DMS79 (cell line): ENCODE data around the gene LSM14B.
A peak's percentile ranks its signal among the peaks of the same experiment; 100 is the strongest.

Experiments
- DNase-seq: peaks from one replicate; lab custom pipeline; 2025; lab: John Stamatoyannopoulos, UW

Gene LSM14B

DNA sequence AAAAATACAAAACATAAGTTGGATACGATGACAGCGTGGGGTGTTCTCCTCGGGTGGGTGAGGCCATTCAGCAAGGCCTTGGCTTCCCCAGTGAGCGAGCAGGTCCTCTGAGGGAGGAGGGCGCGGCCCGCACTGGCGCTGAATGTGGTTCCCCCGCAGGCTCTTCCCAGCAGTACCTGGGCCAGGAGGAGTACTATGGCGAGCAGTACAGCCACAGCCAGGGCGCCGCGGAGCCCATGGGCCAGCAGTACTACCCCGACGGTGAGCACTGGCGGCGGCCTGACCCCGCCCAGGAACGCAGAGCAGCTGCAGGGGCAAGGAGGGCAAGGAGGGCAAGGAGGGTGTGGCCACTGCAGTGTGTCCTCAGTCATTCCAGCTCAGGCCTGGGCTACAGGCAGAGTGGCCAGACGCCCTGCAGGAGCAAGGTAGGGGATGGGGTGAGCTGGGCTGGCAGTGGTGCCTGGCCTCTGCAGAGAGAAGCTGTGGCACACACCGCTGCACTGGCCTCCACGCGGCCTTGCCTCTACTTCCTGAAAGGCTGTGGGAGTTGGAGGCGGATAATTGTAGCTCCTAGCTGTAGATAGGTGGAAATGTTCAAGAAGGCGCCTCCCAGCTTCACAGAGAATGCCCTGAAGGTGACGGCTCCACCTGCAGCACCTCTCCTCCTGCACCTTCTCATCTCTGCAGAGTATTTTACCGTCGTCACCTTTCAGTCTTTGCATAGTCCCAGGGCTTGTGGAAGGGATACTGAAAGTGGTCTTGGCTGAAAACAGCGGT is 41.9 kb downstream of the LSM14B start:
- no peak for DNase-seq

DNA sequence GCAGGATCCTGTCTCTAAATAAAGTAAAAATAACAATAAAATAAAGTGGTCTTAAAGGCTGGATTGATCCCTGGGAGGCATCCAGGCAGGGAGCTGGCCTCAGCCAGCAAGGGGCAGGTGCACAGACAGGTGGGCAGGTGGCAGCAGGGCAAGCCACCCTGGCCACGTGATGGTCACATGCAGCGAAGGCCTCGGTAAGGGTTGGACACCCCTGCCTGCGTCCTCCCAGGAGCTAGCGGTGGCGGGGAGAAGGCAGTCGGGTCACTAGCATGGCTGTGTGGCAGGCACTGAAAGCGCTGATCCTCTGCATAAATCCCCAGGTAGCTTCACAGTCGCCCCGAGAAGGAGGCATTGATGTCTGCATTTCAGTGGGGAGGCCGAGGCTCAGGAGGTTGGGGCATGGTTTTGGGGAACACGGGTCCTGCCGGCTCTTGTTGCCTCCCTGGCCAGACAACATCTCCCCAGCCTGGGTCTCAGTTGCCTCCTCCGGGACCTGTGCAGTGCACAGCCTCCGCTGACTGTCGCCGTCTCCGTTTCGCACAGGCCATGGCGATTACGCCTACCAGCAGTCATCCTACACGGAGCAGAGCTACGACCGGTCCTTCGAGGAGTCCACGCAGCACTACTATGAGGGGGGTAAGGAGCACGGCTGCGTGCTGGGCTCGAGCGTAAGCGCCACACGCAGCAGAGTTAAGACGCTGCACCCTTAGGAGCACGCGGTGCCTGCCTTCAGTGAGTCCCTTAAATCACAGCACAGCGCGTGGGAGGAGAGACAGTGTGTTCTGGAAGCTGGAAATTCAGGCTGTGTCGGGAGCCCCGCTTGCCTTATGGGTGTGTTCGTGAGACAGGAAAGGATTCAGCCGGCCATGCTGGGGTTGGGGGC is 42.8 kb downstream of the LSM14B start:
- no peak for DNase-seq

DNA sequence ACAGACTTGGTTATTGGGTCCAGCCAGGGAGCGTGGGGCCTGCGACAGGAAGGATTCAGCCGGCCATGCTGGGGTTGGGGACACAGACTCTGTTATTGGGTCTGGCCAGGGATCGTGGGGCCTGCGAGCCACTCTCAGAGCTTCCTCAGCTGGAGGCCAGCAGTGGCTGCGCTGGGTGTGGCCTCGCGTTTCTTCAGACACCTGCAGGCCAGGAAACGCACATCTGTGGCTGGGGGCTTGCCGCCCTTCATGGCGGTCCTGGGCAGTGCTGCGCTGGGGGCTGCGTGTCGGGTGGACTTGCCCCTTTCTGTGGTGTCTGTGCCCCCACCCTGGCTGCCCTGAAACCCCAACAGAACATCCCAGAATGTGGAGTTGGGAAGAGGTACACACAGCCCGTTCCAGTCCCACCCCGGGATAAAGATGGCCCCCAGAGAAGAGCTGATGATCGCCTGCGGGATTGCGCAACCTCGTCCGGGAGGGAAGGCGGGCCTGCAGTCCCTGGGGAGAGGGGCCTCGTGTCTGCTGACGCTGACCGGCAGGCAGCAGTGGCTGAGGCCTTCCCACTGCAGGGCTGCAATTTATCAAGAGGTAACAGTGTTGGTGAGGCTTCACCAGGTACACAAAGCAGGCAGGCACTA is 43.6 kb downstream of the LSM14B start:
- no peak for DNase-seq

DNA sequence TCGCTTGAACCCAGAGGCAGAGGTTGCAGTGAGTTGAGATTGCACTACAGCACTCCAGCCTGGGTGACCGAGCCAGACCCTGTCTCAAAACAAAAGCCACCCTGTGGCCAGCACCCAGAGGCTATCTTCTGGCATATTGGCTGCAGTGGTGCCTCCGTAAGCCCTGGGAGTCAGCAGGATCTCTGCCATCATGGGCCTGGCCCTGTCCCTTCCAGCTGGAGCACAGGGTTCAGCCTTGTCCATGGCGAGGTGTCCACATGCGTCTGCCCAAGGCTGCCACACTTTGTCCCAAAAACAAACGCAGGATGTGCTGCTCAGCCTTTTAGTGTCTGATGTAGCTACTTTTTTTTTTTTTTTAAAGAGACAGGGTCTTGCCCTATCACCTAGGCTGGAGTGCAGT is 45.2 kb downstream of the LSM14B start:
- DNase-seq = no peak

DNA sequence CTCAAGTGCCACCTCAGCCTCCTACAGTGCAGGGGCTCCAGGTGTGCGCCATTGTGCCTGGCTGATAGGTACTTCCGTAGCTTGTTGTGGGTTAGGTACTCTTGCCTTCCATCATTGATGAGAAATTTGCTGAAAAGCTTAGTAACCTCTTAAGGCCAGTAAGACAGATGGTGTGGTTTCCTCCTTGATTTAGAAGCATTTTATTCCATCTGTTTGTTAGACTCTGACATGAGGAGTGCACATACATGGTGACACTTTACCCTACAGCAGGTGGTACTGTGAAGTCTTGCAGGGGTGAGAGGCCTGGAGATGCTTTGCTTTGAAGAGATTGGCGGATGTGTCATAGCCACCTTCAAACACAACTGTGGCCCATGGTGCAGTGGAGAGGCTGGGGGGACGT is 45.8 kb downstream of the LSM14B start:
- peak; percentile 22 for DNase-seq

DNA sequence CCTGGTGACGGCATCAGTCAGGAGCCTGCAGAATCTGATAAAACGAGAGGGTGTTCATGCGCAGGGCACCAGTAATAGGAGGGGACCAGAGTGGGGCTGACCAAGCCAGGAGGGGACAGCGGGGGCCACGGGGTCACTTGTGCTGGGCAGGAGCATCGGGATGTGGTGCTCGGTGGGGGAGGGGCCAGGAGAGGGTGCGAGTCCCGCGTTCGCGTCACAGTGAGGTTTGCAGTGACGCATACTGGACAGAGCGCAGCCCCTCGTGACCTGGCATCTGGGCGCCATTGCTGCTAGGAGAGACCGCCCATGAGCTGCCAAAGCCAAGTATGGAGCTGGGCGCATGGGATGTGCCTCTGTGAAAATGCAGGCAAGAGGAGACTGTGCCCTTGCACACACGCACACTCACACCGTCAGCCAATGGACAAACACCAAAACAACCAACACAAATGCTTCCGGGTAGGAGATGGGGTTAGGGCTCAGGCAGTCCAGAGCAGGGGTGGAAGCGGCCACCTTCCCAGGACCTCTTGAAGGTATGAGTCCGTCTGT is 46.7 kb downstream of the LSM14B start:
- DNase-seq = no peak

DNA sequence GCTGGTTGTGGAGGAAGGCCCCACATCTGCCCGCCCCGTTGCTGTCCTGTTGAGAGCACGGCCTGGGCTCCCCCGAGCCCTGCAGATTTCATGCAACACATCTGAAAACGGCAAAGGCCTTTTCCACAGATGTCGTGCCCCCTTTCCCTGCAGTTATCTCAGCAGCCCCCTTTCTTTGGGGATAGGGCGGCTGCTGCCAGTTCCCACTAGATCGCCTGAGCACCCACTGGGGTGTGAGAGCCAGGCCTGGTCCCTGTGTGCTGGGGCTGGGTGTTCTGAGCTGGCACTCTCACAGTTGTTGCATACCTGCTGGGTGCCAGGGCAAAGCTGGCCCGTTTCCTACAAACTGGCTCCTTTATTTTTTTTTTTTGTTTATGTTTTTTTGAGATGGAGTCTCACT is 48.3 kb downstream of the LSM14B start:
- DNase-seq = no peak

DNA sequence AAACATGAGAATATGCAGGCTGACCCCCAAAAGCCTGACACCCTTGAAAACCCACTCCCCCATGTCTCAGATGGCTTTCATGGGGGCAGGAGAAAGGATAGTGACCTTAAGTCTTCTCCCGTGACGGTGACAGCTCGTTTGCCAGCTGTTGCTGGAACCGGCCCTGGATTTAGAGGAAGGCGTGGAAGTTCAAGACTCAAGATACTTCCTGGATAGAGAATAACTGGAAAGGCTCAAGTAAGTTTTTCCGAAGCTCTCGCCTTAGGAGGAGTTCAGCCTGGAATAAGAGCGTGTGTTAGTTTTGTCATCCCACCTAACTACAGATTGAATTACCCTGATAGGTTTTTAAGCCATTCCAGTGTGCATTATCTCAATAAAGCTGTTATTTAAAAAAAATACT is 49.0 kb downstream of the LSM14B start:
- DNase-seq = no peak

DNA sequence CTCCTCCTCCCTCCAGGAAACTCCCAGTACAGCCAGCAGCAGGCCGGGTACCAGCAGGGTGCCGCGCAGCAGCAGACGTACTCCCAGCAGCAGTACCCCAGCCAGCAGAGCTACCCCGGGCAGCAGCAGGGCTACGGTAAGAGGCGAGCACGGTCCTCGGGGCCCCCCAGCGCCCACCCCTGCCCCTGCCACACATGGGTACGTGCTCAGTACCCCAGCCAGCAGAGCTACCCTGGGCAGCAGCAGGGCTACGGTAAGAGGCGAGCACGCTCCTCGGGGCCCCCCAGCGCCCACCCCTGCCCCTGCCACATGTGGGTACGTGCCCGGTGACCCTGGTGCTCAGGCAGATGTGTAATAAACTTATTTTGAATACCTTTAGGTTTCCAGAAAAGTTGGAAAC is 50.4 kb downstream of the LSM14B start:
- no peak for DNase-seq

DNA sequence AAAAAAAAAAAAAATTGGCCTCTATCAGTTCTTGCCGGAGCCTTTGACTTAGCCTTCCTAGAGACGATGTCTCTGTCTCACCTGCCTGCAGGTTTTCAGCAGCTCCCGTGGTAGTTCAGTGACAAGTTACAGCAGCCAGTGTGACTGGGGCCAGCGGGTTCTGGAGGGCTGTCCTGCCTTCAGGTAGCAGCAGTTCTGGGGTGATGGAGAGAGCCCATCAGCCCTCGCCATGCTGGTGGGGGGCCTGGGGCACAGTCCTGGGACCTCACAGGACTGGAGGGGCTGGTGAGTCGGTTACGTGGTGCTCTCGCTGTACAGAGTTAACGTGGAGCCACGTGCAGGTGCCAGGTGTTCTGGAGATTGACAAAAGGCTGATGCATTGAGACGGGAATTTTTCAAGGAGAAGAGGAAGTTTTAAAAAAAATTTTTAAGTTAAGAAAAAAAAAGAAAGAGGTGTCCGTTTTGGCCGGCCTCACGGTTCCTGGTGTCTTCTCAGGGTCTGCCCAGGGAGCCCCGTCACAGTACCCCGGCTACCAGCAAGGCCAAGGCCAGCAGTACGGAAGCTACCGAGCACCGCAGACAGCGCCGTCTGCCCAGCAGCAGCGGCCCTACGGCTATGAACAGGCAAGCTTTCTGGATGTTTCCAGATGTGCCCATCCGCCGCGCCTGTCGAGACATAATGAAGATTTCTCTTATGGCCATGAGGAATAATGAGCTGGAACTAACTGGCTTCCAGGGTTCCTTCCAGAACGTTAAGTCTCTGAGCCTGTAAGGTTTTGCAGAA is 51.9 kb downstream of the LSM14B start:
- DNase-seq = no peak

DNA sequence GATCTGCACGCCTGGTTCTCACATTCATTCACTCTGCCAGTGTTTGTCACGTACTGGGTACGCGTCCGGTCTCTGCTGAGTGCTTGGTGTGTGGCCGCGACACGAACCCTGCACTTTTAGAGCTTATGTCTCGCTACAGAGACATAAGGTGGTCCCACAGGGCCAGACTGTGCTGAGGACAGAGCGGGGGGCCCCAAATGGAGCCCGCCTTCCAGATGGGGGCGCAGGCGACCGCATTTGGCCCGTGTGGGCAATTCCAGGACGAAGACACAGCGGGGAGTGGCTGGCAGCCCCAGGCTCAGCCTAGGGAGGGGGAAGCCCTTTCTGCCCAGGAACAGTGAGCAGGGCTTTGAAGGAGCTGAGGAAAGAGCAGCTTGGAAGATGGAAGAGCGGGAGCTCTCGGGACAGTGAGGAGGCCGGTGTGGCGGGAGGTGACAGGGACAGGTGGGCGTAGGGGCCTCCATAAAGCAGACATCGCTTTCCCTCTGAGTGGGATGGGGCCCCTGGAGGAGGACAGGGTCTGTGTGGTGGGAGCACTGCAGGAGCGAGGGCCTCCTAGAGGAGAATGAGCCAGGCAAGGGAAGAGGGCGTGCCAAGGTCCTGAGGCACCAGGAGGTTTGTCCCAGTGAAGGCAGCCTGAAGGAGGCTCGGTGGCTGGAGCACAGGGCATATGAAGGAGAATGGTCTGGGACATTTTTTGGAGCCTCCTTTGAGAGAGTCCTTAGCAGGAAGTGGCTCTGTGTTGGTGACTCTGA is 52.8 kb downstream of the LSM14B start:
- DNase-seq = no peak

DNA sequence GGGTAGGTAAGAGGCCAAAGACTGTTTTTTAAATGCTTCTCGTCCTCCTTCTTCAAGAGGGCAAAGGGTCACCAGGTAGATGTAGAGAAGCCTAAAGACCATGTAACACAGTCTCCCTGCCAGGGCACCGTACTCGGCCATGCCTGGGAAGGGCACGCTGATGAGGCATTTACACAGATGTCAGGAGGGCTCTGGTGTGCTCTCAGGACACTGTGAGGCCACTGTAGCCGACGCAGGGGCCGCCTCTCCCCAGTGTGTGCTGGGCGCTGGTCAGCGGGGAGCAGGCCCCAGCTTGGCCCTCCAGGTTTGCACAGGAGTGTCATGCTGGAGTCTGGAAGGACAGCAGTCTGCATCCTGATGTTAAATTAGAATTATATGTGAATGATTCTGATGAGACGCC is 53.4 kb downstream of the LSM14B start:
- DNase-seq = no peak

DNA sequence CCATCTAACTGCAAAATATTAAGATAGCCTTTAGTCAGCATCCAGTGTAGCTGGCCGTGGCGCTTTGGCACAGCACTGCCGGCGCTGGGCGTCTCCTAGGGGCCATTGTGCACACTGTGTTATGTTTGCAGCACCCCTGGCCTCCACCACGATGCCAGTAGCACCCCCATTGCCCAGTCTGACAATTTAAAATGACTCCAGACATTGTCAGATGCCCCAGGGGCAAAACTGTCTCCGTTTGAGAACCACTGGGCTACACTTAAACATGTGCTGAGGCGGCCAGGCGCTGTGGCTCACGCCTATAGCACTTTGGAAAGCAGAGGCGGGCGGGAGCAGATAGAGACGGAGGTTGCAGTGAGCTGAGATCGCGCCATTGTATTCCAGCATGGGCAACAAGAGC is 54.6 kb downstream of the LSM14B start:
- DNase-seq = no peak

DNA sequence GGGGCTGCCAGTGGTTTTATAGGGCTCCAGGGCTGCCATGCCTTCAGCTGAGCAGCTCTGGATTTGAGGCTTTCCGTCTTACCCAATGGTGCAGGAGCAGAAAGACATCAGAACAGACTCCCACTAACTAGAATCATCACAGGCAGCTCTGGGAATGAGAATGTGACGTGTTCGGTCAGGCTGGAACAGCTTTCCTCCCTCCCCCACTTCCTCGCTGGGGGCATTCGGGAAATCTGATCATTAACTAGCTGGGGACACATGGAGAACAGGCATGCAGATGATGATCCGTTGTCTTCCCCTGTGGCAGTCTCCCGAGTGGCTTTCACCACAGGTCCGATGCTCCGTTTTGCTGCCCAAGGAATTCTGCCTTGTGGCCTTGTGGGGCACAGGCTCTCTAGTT is 55.0 kb downstream of the LSM14B start:
- DNase-seq = no peak

DNA sequence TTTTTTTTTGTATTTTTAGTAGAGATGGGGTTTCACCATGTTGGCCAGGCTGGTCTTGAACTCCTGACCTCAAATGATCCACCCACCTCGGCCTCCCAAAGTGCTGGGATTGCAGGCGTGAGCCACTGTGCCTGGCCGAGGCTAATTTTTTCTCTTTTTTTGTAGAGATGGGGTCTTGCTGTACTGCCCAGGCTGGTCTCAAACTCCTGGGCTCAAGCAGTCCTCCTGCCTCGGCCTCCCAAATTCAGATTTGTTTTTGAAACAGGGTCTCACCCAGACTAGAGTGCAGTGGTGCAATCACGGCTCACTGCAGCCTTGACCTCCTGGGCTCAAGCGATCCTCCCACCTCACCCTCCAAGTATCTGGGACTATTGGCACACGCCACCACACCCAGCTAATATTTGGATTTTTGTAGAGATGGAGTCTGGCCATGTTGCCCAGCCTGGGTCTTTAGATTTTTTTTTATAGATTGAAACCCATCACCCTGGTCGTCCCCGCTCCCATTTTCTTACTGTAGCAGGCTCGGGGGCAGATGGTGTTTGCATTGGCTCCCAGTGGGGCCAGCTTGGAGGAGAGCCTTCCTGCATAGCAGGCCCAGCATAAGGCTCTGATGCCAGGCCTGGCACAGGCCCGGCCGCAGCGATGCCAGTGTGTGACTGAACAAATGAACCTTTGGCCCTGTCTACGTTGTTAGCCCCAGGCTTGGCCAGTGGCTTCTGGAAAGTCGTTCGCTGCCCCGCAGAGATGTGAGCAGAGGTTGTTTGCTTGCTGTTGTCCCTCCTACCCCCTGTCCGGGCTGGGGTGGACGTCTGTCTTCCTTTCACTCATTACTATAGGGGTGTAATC is 56.3 kb downstream of the LSM14B start:
- DNase-seq = no peak

DNA sequence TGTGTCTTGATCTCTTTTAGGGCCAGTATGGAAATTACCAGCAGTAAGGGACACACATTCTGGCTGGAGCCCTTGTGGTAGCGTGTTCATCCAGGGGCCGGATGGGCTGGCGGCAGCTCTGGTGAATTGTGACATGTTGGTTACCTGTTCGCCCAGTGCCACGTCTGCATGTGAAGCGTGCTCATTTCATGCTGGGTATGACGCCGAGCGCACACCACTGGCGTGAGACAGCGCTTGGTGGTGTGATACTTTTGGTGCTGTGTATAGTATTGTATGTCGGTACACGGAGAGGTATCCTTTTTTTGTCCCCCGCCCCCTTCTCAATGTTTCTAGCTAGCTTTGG is 56.9 kb downstream of the LSM14B start:
- no peak for DNase-seq

DNA sequence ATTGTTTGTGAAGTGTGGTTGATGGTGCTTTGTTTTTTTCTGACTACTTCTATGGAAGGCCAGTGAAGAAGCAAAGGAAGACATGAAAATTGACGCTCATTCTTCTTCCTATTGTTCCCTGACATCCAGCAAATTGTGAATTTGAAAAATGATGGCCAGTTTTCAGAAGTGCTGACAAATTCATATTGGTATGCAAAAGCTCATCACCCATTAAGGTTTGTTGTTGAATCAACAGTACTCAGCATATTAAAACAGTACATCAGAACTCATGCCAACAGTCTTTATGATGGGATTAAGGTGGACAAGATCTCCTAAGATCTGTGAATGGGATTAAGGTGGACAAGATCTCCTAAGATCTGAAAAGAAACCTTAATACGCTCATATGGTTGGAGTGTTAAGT is 59.5 kb downstream of the LSM14B start:
- no peak for DNase-seq

DNA sequence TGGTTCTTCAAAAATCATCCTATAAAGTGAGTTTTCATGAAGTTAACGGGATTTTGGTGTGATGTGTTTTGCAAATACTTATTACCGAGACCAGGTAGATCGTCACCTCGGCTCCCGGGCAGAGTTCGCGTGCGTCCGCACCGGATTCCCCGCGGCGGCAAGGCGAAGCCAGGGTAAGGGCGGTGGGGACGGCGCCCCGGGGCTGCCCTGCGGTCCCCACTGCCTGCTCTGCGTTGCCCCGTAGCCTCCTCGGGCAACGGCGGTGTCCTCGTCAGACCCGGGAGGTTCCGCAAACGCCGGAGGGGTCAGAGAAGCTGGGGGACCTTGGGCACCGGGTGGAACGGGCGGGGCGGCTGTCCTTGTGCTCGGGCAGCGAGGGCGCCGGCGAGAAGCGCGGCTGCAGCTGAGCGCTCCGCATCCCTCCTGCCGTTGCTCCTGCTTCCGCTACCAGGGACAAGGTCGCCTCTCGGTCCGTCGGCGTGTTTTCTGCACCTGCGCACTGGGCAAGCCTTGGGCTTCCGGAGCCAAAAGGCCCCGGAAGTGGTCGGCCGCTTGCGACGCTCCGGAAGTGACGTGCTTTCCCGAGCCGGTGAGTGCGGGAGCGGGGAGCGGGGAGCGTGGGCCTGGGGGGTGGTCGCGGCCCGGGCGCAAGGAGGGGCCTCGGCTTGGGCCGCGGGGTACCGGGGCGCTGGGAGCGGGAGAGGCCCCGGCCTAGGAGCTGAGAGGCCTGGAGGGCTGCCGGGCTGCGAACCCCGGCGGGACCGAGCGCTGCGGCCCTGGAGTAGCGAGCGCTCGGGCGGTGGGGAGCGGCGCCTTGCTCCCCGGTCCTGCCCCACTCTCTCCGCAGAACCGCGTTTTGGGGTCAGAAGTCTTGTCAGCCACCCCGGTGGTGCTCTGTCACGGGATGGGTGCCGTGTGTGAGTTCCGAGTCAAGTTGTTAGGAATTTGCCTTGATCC is 60.5 kb downstream of the LSM14B start, which contains the start of gene MTG2:
MTG2 (plus strand) TSS at position 560 of the 957 bp plus-strand sequence. CDS start 10,393 bp downstream, outside the sequence.
- DNase-seq = peak; percentile 88
